Measurements from ENCODE around the gene HERC6.

GRCh38 chr4:88442689-88443191 lies 64.1 kb downstream of the HERC6 start:
- TF ChIP-seq CTCF (IDR thresholded peaks at IDR 0.05), result no peak
- TF ChIP-seq POLR2AphosphoS5 (IDR thresholded peaks at IDR 0.05), result no peak
- no peak for TF ChIP-seq POLR2A (IDR thresholded peaks at IDR 0.05)

All from sigmoid colon (tissue), 4 donors.